ENCODE measurements around the gene RRP15.
A peak's percentile ranks its signal among the peaks of the same experiment; 100 is the strongest.

RRP15 gene

GRCh38 chr1:218362418-218363076 lies 77.5 kb downstream of the RRP15 start:
- DNase-seq (ENCODE audit: low read depth) = no peak

GRCh38 chr1:218363141-218363540 lies 78.0 kb downstream of the RRP15 start:
- no peak for DNase-seq (ENCODE audit: low read depth)

- DNase-seq (ENCODE audit: low read depth) = no peak
Observed at GRCh38 chr1:218364028-218364710, 79.1 kb downstream of the RRP15 start.

- no peak for DNase-seq (ENCODE audit: low read depth)
Observed at GRCh38 chr1:218365226-218365999, 80.3 kb downstream of the RRP15 start.

- DNase-seq (ENCODE audit: low read depth) = no peak
Observed at GRCh38 chr1:218366322-218367052, 81.4 kb downstream of the RRP15 start.

GRCh38 chr1:218367118-218367517 lies 82.0 kb downstream of the RRP15 start:
- DNase-seq (ENCODE audit: low read depth) = no peak

GRCh38 chr1:218368686-218369085 lies 83.6 kb downstream of the RRP15 start:
- no peak for DNase-seq (ENCODE audit: low read depth)

GRCh38 chr1:218369688-218370511 lies 84.8 kb downstream of the RRP15 start:
- DNase-seq (ENCODE audit: low read depth) = no peak

GRCh38 chr1:218371927-218372672 lies 87.0 kb downstream of the RRP15 start:
- peak; percentile 60 for DNase-seq (ENCODE audit: low read depth)

GRCh38 chr1:218374401-218375353 lies 89.6 kb downstream of the RRP15 start:
- no peak for DNase-seq (ENCODE audit: low read depth)

GRCh38 chr1:218376722-218377121 lies 91.6 kb downstream of the RRP15 start:
- DNase-seq (ENCODE audit: low read depth) = no peak

GRCh38 chr1:218377143-218377660 lies 92.1 kb downstream of the RRP15 start:
- peak; percentile 89 for DNase-seq (ENCODE audit: low read depth)

GRCh38 chr1:218380125-218380977 lies 95.3 kb downstream of the RRP15 start:
- peak; percentile 77 for DNase-seq (ENCODE audit: low read depth)

- no peak for DNase-seq (ENCODE audit: low read depth)
Observed at GRCh38 chr1:218382261-218382660, 97.2 kb downstream of the RRP15 start.

- no peak for DNase-seq (ENCODE audit: low read depth)
Observed at GRCh38 chr1:218383051-218383450, 98.0 kb downstream of the RRP15 start.

- DNase-seq (ENCODE audit: low read depth) = peak; percentile 41
Observed at GRCh38 chr1:218383681-218384080, 98.6 kb downstream of the RRP15 start.

GRCh38 chr1:218384581-218384993 lies 99.5 kb downstream of the RRP15 start:
- DNase-seq (ENCODE audit: low read depth) = no peak

Data from GM04504 (cell line).